GM23338 (cell line): Measurements from ENCODE around the gene ANKRD66.

Source experiments
- EZH2 ChIP-seq: fragments of 200-600 bp; sonication (generic); IDR thresholded peaks from one replicate; pipeline ENCODE4 v1.8.0; 2017; ENCODE audit warnings: antibody characterized with exemption, mild to moderate bottlenecking, low read depth; ENCODE audit not compliant: unreplicated experiment
- POLR2AphosphoS5 ChIP-seq: IDR thresholded peaks from 2 replicates; pipeline ENCODE4 v1.6.1; 2016; ENCODE audit warnings: antibody characterized with exemption, low read depth
- TF ChIP-seq, protein P1 (sequence below), 2 experiments: fragments of 200-600 bp in 1 of 2; sonication (generic) in 1 of 2; conservative IDR thresholded peaks; 2 replicates each; pipeline versions ENCODE4 v1.5.1 to v1.6.1; 2016 to 2017; ENCODE audit warnings: antibody characterized with exemption in 2 of 2, low read depth in 2 of 2, mild to moderate bottlenecking in 2 of 2, moderate library complexity in 1 of 2

DNA sequence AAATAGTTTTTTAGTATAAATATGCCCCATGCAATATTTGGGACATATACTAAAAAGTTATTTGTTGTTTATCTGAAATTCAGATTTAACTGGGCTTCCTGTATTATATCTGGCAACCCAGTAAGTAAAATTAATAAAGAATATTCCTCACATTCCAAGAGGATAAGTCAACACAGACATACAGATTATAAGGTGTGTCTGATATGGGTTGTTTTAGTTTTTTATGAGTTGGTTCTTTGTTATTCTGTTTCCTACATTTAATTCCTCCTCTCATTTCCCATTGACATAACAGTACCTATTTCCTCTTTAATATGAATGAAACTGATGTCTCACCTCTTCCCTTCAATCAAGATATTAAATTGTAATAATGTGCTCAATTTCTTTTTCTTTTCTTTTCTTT lies 9.8 kb upstream of the ANKRD66 start:
- TF ChIP-seq, protein P1, sequence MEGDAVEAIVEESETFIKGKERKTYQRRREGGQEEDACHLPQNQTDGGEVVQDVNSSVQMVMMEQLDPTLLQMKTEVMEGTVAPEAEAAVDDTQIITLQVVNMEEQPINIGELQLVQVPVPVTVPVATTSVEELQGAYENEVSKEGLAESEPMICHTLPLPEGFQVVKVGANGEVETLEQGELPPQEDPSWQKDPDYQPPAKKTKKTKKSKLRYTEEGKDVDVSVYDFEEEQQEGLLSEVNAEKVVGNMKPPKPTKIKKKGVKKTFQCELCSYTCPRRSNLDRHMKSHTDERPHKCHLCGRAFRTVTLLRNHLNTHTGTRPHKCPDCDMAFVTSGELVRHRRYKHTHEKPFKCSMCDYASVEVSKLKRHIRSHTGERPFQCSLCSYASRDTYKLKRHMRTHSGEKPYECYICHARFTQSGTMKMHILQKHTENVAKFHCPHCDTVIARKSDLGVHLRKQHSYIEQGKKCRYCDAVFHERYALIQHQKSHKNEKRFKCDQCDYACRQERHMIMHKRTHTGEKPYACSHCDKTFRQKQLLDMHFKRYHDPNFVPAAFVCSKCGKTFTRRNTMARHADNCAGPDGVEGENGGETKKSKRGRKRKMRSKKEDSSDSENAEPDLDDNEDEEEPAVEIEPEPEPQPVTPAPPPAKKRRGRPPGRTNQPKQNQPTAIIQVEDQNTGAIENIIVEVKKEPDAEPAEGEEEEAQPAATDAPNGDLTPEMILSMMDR (conservative IDR thresholded peaks at IDR 0.05; ENCODE audit: low read depth in 2 of 2) = no peak
- no peak for TF ChIP-seq POLR2AphosphoS5
- no peak for TF ChIP-seq EZH2
